ENCODE results near the gene ARHGAP6.

Gene ARHGAP6

DNA sequence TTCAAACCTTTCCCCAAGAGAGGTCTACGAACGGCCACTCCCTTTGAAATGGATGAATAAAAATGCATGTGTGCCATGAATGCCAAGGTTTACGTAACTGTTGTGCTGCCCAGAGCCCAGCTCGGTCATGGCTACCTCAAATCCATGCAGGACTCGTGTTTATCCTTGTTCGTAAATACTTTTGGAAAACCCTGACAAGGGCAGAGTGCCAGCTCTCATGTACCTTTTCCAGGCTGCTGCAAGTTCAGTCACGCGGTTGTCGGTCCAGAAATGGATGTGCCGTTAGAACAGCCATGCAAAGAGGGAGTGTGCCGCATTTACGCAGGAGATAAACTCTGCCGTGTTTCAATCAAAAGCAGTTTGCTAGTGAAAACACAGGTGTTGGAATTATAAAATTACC is 249.1 kb downstream of the ARHGAP6 start:
- H3K4me3 Mint-ChIP-seq = no peak overlapping the region
- no peaks in the 10 kb centered on the region for H3K9me3 Mint-ChIP-seq
- no peaks in the 10 kb centered on the region for H3K36me3 Mint-ChIP-seq (ENCODE audit: low read depth)
- no peak overlapping the region for H3K27ac Mint-ChIP-seq
- H3K27me3 Mint-ChIP-seq (ENCODE audit: low read depth) = no peaks in the 10 kb centered on the region
- no peaks in the 10 kb centered on the region for H3K4me1 Mint-ChIP-seq (ENCODE audit: low read depth)

- H3K27ac Mint-ChIP-seq = no peak overlapping the region
- no peaks in the 10 kb centered on the region for H3K9me3 Mint-ChIP-seq
- no peak overlapping the region for H3K4me3 Mint-ChIP-seq
- H3K27me3 Mint-ChIP-seq (ENCODE audit: low read depth) = no peaks in the 10 kb centered on the region
- H3K36me3 Mint-ChIP-seq (ENCODE audit: low read depth) = no peaks in the 10 kb centered on the region
- no peaks in the 10 kb centered on the region for H3K4me1 Mint-ChIP-seq (ENCODE audit: low read depth)
Measured at GRCh38 chrX:11414091-11414490, 251.6 kb downstream of the ARHGAP6 start.

DNA sequence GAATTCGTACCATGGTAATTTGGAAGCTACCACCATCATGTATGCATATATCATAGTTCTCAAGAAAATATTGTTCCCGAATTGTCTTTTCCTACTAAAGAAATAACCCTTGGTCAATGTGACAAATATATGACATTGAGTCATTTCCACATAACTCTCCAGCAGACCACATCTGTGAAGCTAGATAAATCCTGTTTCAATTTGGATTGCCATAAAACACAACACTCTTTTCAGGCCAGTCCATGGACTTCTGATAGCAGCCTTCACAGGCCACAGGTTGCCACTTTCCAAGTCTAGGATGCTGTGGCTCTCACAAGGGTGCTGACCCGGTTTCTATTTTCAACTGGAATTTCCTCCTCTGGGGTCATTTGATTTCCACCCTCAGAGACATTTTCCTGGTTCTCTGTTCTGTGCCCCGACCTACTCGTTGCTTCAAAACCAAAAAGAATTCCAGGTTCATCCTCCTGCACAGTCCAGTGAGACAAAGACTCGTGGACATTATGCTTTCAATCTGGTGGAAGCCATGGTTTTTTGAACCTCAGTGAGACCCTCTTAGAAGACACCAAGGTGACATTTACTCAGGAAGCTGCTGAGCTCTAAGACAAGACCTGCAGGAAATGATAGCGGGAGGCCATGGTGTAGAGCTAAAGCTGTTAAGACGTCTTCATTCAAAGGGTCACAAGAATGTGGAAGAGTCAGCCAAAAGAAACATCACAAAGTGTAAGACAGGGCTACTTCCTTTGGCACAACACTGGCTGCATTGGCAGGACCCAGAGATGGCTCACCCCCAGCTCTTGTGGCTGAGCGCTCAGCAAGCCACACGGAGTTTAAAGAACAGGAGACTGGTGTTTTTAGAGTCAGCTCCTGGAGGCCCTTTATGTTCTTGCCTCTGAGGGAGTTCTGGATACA is 252.8 kb downstream of the ARHGAP6 start:
- Mint-ChIP-seq H3K27ac (no peak overlapping the region), H3K36me3 (ENCODE audit: low read depth) (no peaks in the 10 kb centered on the region), H3K27me3 (ENCODE audit: low read depth) (no peaks in the 10 kb centered on the region), H3K9me3 (no peaks in the 10 kb centered on the region), H3K4me3 (no peak overlapping the region), H3K4me1 (ENCODE audit: low read depth) (no peaks in the 10 kb centered on the region)

- Mint-ChIP-seq H3K4me3 (no peak overlapping the region), H3K4me1 (ENCODE audit: low read depth) (no peaks in the 10 kb centered on the region), H3K27ac (no peak overlapping the region), H3K36me3 (ENCODE audit: low read depth) (no peaks in the 10 kb centered on the region), H3K27me3 (ENCODE audit: low read depth) (no peaks in the 10 kb centered on the region), H3K9me3 (no peaks in the 10 kb centered on the region)
Measured at GRCh38 chrX:11409957-11410356, 255.8 kb downstream of the ARHGAP6 start.

DNA sequence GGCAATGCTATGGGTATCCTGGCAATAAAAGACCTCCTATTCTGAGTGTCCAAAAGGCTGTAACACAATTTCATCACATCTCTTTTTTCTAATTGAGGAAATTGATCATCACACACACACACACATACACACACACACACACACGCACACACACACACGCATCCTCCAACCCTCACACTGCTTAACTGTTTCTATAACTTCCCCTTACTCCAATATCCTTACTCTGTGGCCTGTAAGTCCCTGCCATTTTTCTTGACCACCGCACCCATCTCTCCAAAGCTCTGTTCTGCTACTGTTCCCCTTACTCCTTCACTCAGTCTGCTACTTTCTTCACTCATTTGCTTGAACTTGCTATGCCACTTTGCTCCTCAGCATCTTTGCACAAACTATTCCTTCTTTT is 256.9 kb downstream of the ARHGAP6 start:
- H3K27ac Mint-ChIP-seq = no peak overlapping the region
- H3K9me3 Mint-ChIP-seq = no peaks in the 10 kb centered on the region
- H3K27me3 Mint-ChIP-seq (ENCODE audit: low read depth) = no peaks in the 10 kb centered on the region
- H3K4me1 Mint-ChIP-seq (ENCODE audit: low read depth) = no peaks in the 10 kb centered on the region
- H3K36me3 Mint-ChIP-seq (ENCODE audit: low read depth) = no peaks in the 10 kb centered on the region
- H3K4me3 Mint-ChIP-seq = no peak overlapping the region

GRCh38 chrX:11408109-11408405 is 257.7 kb downstream of the ARHGAP6 start:
- Mint-ChIP-seq H3K36me3 (ENCODE audit: low read depth) (no peaks in the 10 kb centered on the region), H3K9me3 (no peaks in the 10 kb centered on the region), H3K27ac (no peak overlapping the region), H3K4me3 (no peak overlapping the region), H3K27me3 (ENCODE audit: low read depth) (no peaks in the 10 kb centered on the region), H3K4me1 (ENCODE audit: low read depth) (no peaks in the 10 kb centered on the region)

DNA sequence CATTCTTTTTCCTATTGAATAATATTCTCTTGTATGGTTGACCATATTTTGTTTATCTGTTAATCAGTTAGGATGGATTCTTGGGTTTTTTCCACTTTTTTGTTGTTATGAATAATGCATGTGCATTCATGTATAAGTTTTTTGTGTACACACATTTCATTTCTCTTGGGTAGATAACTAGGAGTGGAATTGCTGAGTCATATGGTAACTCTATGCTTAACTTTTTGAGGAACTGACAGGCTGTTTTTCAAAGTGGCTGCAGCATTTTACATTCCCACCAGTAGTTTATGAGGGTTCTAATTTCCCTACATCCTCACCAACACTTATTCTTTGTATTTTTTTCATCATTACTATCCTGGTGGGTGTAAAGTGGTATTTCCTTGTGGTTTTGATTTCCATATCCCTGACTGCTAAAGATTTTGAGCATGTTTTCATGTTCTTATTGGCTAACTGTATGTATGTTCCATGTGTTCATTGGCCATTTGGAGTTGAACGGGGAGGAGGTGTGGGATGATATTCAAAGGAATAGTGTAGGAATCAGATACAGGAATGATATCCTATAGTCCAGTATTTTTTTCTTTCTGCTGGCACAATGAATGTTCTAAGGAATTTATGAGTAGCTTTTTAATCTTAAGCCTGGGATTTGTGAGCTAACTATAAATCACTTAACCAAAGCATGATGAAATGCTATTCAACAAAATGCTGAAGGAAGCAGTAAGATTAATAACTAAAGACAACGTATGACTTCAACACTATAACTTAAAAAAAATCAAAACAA is 258.2 kb downstream of the ARHGAP6 start:
- no peaks in the 10 kb centered on the region for H3K36me3 Mint-ChIP-seq (ENCODE audit: low read depth)
- no peak overlapping the region for H3K27ac Mint-ChIP-seq
- no peaks in the 10 kb centered on the region for H3K4me1 Mint-ChIP-seq (ENCODE audit: low read depth)
- H3K27me3 Mint-ChIP-seq (ENCODE audit: low read depth) = no peaks in the 10 kb centered on the region
- H3K9me3 Mint-ChIP-seq = no peaks in the 10 kb centered on the region
- H3K4me3 Mint-ChIP-seq = no peak overlapping the region

DNA sequence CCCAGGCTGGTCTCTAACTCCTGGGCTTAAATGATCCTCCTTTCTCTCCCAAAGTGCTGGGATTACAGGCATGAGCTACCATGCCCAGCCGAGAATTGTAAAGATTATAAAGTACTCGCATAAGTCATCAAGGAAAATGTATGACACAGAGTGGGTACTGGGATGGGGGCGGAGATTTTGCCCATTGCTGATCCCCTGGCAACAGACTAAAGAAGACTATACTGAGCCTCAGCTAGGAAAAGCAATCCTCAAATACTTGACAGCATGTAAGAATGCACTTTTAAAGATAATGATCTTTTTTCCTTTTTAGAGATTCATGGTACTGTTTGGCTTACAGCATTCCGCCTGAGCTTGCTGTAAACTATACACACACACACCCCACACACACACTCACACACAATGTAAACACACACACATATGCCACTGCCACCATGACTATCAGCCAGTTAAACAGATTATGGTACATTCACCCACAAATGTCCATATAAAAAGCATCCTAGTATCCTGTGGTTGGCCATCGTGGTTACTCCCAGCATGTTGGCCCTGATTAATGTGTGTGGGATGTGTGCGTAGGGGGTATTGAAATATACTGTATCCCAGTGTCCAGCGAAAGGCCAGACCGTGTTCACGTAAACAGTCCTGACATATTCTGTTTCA is 259.5 kb downstream of the ARHGAP6 start:
- no peaks in the 10 kb centered on the region for H3K27me3 Mint-ChIP-seq (ENCODE audit: low read depth)
- H3K9me3 Mint-ChIP-seq = no peaks in the 10 kb centered on the region
- H3K27ac Mint-ChIP-seq = no peak overlapping the region
- no peaks in the 10 kb centered on the region for H3K36me3 Mint-ChIP-seq (ENCODE audit: low read depth)
- H3K4me3 Mint-ChIP-seq = no peak overlapping the region
- no peaks in the 10 kb centered on the region for H3K4me1 Mint-ChIP-seq (ENCODE audit: low read depth)

- Mint-ChIP-seq H3K36me3 (ENCODE audit: low read depth) (no peaks in the 10 kb centered on the region), H3K4me1 (ENCODE audit: low read depth) (no peaks in the 10 kb centered on the region), H3K27me3 (ENCODE audit: low read depth) (no peaks in the 10 kb centered on the region), H3K27ac (no peak overlapping the region), H3K4me3 (no peak overlapping the region), H3K9me3 (no peaks in the 10 kb centered on the region)
Measured at GRCh38 chrX:11403631-11404030, 262.1 kb downstream of the ARHGAP6 start.

GRCh38 chrX:11401966-11402365 is 263.8 kb downstream of the ARHGAP6 start:
- Mint-ChIP-seq H3K4me3 (no peak overlapping the region), H3K4me1 (ENCODE audit: low read depth) (no peaks in the 10 kb centered on the region), H3K27me3 (ENCODE audit: low read depth) (no peaks in the 10 kb centered on the region)

GRCh38 chrX:11399489-11400094 is 266.1 kb downstream of the ARHGAP6 start:
- Mint-ChIP-seq H3K4me3 (no peak overlapping the region), H3K27ac (no peak overlapping the region), H3K36me3 (ENCODE audit: low read depth) (no peaks in the 10 kb centered on the region), H3K27me3 (ENCODE audit: low read depth) (no peaks in the 10 kb centered on the region), H3K4me1 (ENCODE audit: low read depth) (no peaks in the 10 kb centered on the region), H3K9me3 (no peaks in the 10 kb centered on the region)

More at GRCh38 chrX:11401966-11402365, 263.8 kb downstream of the ARHGAP6 start:
- Mint-ChIP-seq H3K27ac (no peak overlapping the region), H3K9me3 (no peaks in the 10 kb centered on the region), H3K36me3 (ENCODE audit: low read depth) (no peaks in the 10 kb centered on the region)

DNA sequence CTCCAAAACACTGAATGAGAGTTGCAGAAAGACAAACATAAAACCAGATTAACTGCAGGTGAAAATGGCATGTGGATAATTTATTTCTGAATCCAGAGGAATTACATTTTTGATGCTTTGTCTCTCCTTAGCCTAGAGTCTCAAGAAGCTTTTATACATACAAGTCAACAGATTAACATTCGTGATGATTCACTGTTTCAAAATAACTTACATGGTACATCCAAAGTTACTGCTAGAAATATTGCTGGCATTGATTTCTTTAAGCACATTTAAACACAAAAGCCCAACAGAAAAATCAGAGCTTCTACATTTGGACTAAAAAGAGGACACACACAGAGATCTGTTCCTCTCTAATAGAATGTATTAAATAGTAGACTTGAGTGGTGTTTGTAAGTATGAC is 266.9 kb downstream of the ARHGAP6 start:
- Mint-ChIP-seq H3K4me1 (ENCODE audit: low read depth) (no peaks in the 10 kb centered on the region), H3K27me3 (ENCODE audit: low read depth) (no peaks in the 10 kb centered on the region), H3K36me3 (ENCODE audit: low read depth) (no peaks in the 10 kb centered on the region), H3K27ac (no peak overlapping the region), H3K9me3 (no peaks in the 10 kb centered on the region), H3K4me3 (no peak overlapping the region)

- Mint-ChIP-seq H3K27me3 (ENCODE audit: low read depth) (no peaks in the 10 kb centered on the region), H3K9me3 (no peaks in the 10 kb centered on the region)
Measured at GRCh38 chrX:11398139-11398538, 267.6 kb downstream of the ARHGAP6 start.

DNA sequence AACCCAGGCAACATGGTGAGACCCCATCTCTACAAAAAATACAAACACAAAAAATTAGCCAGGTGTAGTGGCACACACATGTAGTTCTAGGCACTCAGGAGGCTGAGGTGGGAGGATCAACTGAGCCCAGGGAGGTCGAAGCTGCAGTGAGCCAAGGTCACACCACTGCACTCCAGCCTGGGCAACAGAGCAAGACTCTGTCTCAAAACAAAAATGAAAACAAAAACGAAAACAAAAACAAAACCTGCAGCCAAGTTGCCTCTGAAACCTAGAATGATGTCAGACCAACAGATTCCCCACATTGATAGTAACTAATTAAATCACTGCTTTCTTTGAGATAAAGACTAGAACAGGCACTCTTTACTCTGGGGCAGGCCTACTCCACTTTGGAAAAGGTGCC is 268.0 kb downstream of the ARHGAP6 start:
- Mint-ChIP-seq H3K27ac (no peak overlapping the region), H3K9me3 (no peaks in the 10 kb centered on the region), H3K36me3 (ENCODE audit: low read depth) (no peaks in the 10 kb centered on the region), H3K27me3 (ENCODE audit: low read depth) (no peaks in the 10 kb centered on the region), H3K4me1 (ENCODE audit: low read depth) (no peaks in the 10 kb centered on the region), H3K4me3 (no peak overlapping the region)

More at GRCh38 chrX:11398139-11398538, 267.6 kb downstream of the ARHGAP6 start:
- Mint-ChIP-seq H3K4me1 (ENCODE audit: low read depth) (no peaks in the 10 kb centered on the region), H3K4me3 (no peak overlapping the region), H3K27ac (no peak overlapping the region), H3K36me3 (ENCODE audit: low read depth) (no peaks in the 10 kb centered on the region)

All from T-helper 1 cell treated with Interleukin-12 subunit alpha and Interleukin-12 subunit beta and Interleukin-4 antibody, amounts not matched to agents 30 μg/mL and 1 μg/mL, for 36 hours (primary cell).